Mononuclear cell (primary cell): Measurements from ENCODE around the gene SMOC2. TPM values are rescaled to one million over a fixed set of nuclear protein-coding genes. Genes with fewer than 3 reads are reported as not detected.
"Not testable (repeated sequence)": the region's sequence is repeated elsewhere in the genome, so short reads cannot be mapped to it uniquely, and the experiment has no call there.

Experiments
- H3K27me3 ChIP-seq: 2 replicates; pipeline ENCODE4 v1.6.0; 2011; ENCODE audit warnings: low read length, control low read depth; ENCODE audit not compliant: insufficient read depth
- H3K4me1 ChIP-seq: 2 replicates; pipeline ENCODE4 v1.5.1; 2011; ENCODE audit warnings: mild to moderate bottlenecking, low read length, control low read depth; ENCODE audit not compliant: insufficient read depth
- H3K4me3 ChIP-seq: 2 replicates; pipeline ENCODE4 v1.5.1; 2011; ENCODE audit warnings: mild to moderate bottlenecking, low read length, moderate library complexity
- H3K9me3 ChIP-seq: 2 replicates; pipeline ENCODE4 v1.5.1; 2011; ENCODE audit warnings: low read depth, mild to moderate bottlenecking, control low read depth, low read length
- total RNA-seq: library from RNA; depleted of rRNA; stranded (reverse); fragments of >200 nt; gene quantifications from one replicate; pipeline ENCODE4 v1.2.3, GENCODE V29; 2012

SMOC2 gene
- total RNA-seq, 1 donor = not detected

DNA sequence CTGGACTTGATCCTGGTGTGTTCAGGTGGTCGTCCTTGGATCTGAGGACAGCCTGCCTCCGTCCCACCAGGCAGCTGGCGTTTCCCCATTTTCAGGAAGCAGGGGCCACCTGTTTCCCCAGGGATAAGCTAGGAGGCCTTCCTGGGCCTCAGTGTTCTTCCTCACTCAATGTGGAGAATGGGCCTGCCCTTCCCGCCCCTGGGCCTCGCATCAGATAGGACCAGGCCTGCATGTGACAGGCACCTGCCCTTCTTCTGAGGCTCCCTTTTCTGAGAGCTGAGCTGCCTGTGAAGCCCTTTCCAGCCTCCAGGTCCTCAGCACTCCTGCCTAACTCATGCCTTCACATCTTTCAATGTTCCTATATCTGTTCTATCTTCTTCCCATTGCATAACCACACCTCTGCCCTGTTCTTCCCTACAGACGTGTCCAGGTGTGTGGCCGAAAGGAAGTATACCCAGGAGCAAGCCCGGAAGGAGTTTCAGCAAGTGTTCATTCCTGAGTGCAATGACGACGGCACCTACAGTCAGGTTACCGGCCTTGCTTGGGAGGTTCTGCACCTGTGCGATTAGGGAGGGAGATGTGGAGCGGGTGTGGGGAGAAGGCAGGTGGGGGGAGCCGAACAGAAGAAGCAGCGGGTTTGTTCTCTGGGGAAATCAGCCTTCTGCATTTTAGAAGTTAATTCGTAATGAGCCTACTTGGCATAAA lies 85.1 kb downstream of the SMOC2 start:
- Histone ChIP-seq H3K9me3 (no peaks in the 10 kb centered on the region), H3K4me3 (no peak overlapping the region), H3K27me3 (no peaks in the 10 kb centered on the region), H3K4me1 (no peaks in the 10 kb centered on the region)

- Histone ChIP-seq H3K27me3 (no peaks in the 10 kb centered on the region), H3K4me1 (no peaks in the 10 kb centered on the region), H3K9me3 (no peaks in the 10 kb centered on the region), H3K4me3 (no peak overlapping the region)
These were observed 85.9 kb downstream of the SMOC2 start for GRCh38 chr6:168526841-168527281.

DNA sequence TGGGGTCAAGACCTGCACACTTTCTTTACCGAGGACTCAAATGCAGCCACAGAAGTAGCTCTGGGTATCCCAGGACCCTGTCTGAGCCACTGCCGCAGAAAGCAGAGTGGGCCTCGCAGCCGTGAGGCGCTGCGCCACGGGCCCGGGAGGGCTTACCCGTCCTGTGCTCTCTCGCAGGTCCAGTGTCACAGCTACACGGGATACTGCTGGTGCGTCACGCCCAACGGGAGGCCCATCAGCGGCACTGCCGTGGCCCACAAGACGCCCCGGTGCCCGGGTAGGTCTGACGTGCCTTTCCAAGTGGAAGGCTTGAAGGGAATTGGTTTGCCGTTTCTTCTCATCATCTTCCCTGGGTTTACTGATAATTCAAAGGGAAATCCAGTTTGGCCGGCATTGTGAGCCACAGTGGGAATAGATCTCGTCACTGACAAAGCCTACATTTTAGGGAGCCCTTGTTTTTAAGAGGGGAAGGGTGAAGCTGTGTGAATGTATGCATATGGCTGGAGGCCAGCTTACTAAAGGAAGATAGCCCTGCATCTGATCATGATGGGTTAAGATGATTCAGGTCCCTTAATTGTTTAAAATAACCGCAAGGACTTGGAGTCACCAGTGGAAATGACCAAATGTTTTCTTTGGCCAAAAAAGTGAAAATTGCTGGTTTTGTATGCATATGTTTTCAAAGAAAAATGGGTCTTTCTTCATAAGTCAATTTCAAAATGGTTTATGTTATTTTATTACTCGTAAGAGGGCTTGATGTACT lies 86.6 kb downstream of the SMOC2 start:
- H3K9me3 ChIP-seq = no peaks in the 10 kb centered on the region
- H3K4me3 ChIP-seq = no peak overlapping the region
- no peaks in the 10 kb centered on the region for H3K27me3 ChIP-seq
- H3K4me1 ChIP-seq = no peaks in the 10 kb centered on the region

- no peaks in the 10 kb centered on the region for H3K9me3 ChIP-seq
- no peaks in the 10 kb centered on the region for H3K27me3 ChIP-seq
- no peak overlapping the region for H3K4me3 ChIP-seq
- no peaks in the 10 kb centered on the region for H3K4me1 ChIP-seq
These were observed 87.6 kb downstream of the SMOC2 start for GRCh38 chr6:168528474-168529095.

- Histone ChIP-seq H3K9me3 (no peaks in the 10 kb centered on the region), H3K27me3 (no peaks in the 10 kb centered on the region), H3K4me1 (no peaks in the 10 kb centered on the region), H3K4me3 (no peak overlapping the region)
These were observed 88.2 kb downstream of the SMOC2 start for GRCh38 chr6:168529214-168529613.

- Histone ChIP-seq H3K9me3 (no peaks in the 10 kb centered on the region), H3K27me3 (no peaks in the 10 kb centered on the region), H3K4me3 (no peak overlapping the region), H3K4me1 (no peaks in the 10 kb centered on the region)
These were observed 89.7 kb downstream of the SMOC2 start for GRCh38 chr6:168530653-168531071.

DNA sequence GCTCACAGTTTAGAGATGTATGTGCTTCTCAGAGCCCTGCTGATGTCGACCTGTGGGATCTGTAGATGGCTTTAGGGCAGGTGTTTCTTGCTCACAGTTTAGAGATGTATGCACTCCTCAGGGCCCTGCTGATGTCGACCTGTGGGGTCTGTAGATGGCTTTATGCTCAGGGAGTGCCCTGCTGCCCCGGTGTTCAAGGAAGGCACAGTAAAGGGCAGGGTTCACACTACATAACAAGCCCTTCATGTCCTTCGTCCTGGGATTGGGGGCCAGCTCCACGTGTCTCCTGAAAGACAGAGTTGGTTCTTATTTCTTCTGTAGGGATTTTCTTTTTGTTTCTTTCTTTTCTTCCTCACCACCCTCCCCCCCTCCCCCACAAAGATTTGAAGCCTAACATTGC lies 91.1 kb downstream of the SMOC2 start:
- H3K4me3 ChIP-seq = no peak overlapping the region
- H3K27me3 ChIP-seq = no peaks in the 10 kb centered on the region
- no peaks in the 10 kb centered on the region for H3K4me1 ChIP-seq
- H3K9me3 ChIP-seq = no peaks in the 10 kb centered on the region

DNA sequence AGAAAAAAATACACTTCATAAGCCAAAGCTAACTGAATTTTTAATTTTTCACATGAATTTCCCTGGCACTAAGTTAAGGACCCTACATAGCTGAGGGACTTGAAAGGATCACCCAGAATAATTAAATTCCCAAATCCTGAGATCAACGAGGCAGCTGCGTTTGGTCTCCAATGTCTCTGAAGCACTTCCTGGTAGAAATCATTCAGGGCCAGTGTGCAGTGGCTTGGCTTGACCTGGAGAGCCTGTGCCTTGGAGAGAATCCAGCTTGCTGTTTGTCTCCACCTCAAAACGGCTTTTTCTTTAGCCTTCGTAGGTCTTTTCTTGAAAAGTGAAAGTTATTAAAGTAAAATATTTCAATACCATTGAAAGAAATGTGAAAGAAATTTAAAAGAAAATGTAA lies 92.4 kb downstream of the SMOC2 start:
- H3K9me3 ChIP-seq = no peaks in the 10 kb centered on the region
- no peak overlapping the region for H3K4me3 ChIP-seq
- H3K27me3 ChIP-seq = no peaks in the 10 kb centered on the region
- no peaks in the 10 kb centered on the region for H3K4me1 ChIP-seq

DNA sequence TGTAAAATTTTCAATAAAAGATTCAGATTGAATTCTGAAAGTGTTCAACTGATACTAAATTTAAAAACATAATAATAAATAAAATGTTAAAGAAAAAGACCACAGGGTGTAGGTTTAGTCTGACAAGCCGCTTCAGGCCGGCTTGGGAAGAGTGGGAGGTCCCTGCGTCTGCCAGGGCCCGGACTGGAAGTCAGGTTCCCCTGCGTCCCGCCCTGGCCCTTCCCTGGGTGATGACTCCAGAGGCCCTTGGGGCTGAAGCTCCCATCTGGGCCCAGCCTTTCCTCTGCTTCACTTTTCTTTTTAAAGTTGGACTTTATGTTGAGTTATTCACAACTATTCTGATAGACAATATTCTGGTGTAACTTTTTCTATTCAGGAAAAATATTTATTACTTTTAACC lies 93.3 kb downstream of the SMOC2 start:
- no peaks in the 10 kb centered on the region for H3K4me1 ChIP-seq
- H3K27me3 ChIP-seq = no peaks in the 10 kb centered on the region
- H3K4me3 ChIP-seq = no peak overlapping the region
- H3K9me3 ChIP-seq = no peaks in the 10 kb centered on the region

GRCh38 chr6:168535711-168536110 lies 94.7 kb downstream of the SMOC2 start:
- Histone ChIP-seq H3K9me3 (no peaks in the 10 kb centered on the region), H3K27me3 (no peaks in the 10 kb centered on the region), H3K4me1 (no peaks in the 10 kb centered on the region), H3K4me3 (no peak overlapping the region)

- Histone ChIP-seq H3K4me3 (no peak overlapping the region), H3K4me1 (no peaks in the 10 kb centered on the region), H3K9me3 (no peaks in the 10 kb centered on the region), H3K27me3 (no peaks in the 10 kb centered on the region)
These were observed 95.2 kb downstream of the SMOC2 start for GRCh38 chr6:168536196-168536595.

- no peaks in the 10 kb centered on the region for H3K27me3 ChIP-seq
- no peak overlapping the region for H3K4me3 ChIP-seq
- no peaks in the 10 kb centered on the region for H3K4me1 ChIP-seq
- no peaks in the 10 kb centered on the region for H3K9me3 ChIP-seq
These were observed 95.9 kb downstream of the SMOC2 start for GRCh38 chr6:168536665-168537539.

DNA sequence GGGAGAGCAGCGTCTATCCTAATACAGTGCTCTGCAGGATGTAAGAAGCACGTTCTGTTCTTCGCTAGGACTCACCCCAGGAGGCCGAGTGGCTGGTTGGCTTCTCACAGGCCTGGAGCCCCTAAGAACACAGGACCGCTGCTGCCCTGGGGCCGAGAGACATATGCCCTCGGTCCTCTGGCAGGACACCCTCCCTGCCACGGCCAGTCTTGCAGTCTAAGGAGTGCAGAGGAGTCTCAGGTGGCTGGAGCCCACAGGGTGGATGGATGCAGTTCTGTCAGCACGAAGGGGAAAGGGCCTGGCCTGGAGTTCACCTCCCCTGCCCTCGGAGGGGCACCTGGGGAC lies 96.5 kb downstream of the SMOC2 start:
- Histone ChIP-seq H3K9me3 (no peaks in the 10 kb centered on the region), H3K4me3 (no peak overlapping the region), H3K4me1 (no peaks in the 10 kb centered on the region), H3K27me3 (no peaks in the 10 kb centered on the region)

GRCh38 chr6:168538188-168538891 lies 97.4 kb downstream of the SMOC2 start:
- not testable (repeated sequence) for H3K27me3 ChIP-seq, H3K4me3 ChIP-seq, H3K4me1 ChIP-seq, H3K9me3 ChIP-seq
